RWPE1 (cell line): ENCODE measurements around the gene PGAP2.

Source experiments
- CTCF ChIA-PET: fragments of 350-600 bp; sonication (Branson Sonifier 250); formaldehyde crosslinking; extraction: SDS; loops from one replicate; lab custom pipeline; 2021; lab: Yijun Ruan, JAX
- POLR2A ChIA-PET: fragments of 400-600 bp; formaldehyde crosslinking; extraction: SDS; loops from one replicate; lab custom pipeline; 2020; ENCODE audit warnings: antibody characterized with exemption; ENCODE audit not compliant: low non-redundant PET; lab: Yijun Ruan, JAX
- DNase-seq: peaks from one replicate; pipeline ENCODE4 v3.0.0; 2012; ENCODE audit warnings: low spot score
- H3K27ac ChIP-seq: fragments of 450-650 bp; 2 replicates; pipeline ENCODE4 v1.5.1; 2017
- CTCF ChIP-seq: fragments of 450-650 bp; conservative IDR thresholded peaks from 2 replicates; pipeline ENCODE4 v1.5.1; 2017; ENCODE audit warnings: low read depth, mild to moderate bottlenecking

Gene PGAP2

GRCh38 chr11:3840870-3841425, 32.6 kb downstream of the PGAP2 start, which contains the start of gene RHOG:
Gene RHOG (minus strand): TSS chr11:3840959. CDS start chr11:3828138, 12,821 bp downstream.
- ChIA-PET POLR2A (interaction anchor here (1.3 kb wide), 1 partner anchor 30 kb away, joined by 3 read pairs; no protein-coding TSS in a partner anchor), CTCF (interaction anchor here (0.6 to 2.8 kb wide), 12 partner anchors 9 to 469 kb away, joined by 3 to 18 read pairs (median 4); partner anchors contain the start of genes NUP98, PGAP2 and STIM1)
- peak within 1 kb of the TSS; percentile 93 for H3K27ac ChIP-seq
- DNase-seq = peak; percentile 89
- TF ChIP-seq CTCF = no peak

- peak; percentile 87 for TF ChIP-seq CTCF
- CTCF ChIA-PET = interaction anchor here (0.6 to 2.8 kb wide), 15 partner anchors 9 to 470 kb away, joined by 3 to 18 read pairs (median 4); partner anchors contain the start of genes NUP98, PGAP2 and STIM1
- peak; percentile 66 for DNase-seq
- POLR2A ChIA-PET = interaction anchor here (1.3 kb wide), 1 partner anchor 31 kb away, joined by 3 read pairs; no protein-coding TSS in a partner anchor
- H3K27ac ChIP-seq = peak overlapping the region; percentile 93
Observed at GRCh38 chr11:3841426-3842350, 33.3 kb downstream of the PGAP2 start.

- no peak for TF ChIP-seq CTCF
- ChIA-PET CTCF (interaction anchor here (0.8 to 2.4 kb wide), 3 partner anchors 12 to 388 kb away, joined by 4 to 8 read pairs (median 7); partner anchors contain the start of gene STIM1), POLR2A (no interaction called here)
- no peak for DNase-seq
- no peak overlapping the region for H3K27ac ChIP-seq
Observed at GRCh38 chr11:3843326-3843725, 35.0 kb downstream of the PGAP2 start.

- H3K27ac ChIP-seq = no peak overlapping the region
- ChIA-PET CTCF (interaction anchor here (1.9 to 2.4 kb wide), 2 partner anchors 10 to 227 kb away, joined by 7 to 8 read pairs; partner anchors contain the start of gene STIM1), POLR2A (no interaction called here)
- DNase-seq = no peak
- TF ChIP-seq CTCF = no peak
Observed at GRCh38 chr11:3845246-3845645, 36.9 kb downstream of the PGAP2 start.

- ChIA-PET CTCF (no interaction called here), POLR2A (no interaction called here)
- no peak for TF ChIP-seq CTCF
- no peak overlapping the region for H3K27ac ChIP-seq
- DNase-seq = no peak
Observed at GRCh38 chr11:3845670-3846069, 37.3 kb downstream of the PGAP2 start.

- peak; percentile 73 for TF ChIP-seq CTCF
- POLR2A ChIA-PET = no interaction called here
- CTCF ChIA-PET = interaction anchor here (0.6 to 5.3 kb wide), 12 partner anchors 9 to 239 kb away, joined by 3 to 83 read pairs (median 4); no protein-coding TSS in a partner anchor
- peak; percentile 49 for DNase-seq
- H3K27ac ChIP-seq = no peak overlapping the region
Observed at GRCh38 chr11:3849297-3849874, 41.0 kb downstream of the PGAP2 start.
